H1 (cell line): ENCODE data around the gene USP1. TPM values are rescaled to one million over a fixed set of nuclear protein-coding genes. Genes with fewer than 3 reads are reported as not detected.

Source experiments
- CTCF ChIA-PET: fragments of 300-600 bp; sonication (Branson Sonifier 250); formaldehyde crosslinking; loops from one replicate; lab custom pipeline; 2021; ENCODE audit not compliant: partially characterized antibody; lab: Charles Lee
- POLR2A ChIA-PET: fragments of 300-600 bp; sonication (Branson Sonifier 250); formaldehyde crosslinking; loops from one replicate; lab custom pipeline; 2021; ENCODE audit warnings: inconsistent platforms; ENCODE audit not compliant: partially characterized antibody; lab: Charles Lee
- DNase-seq, 2 experiments: peaks; one replicate each; pipeline versions ENCODE4 v3.0.0 to v3.0.0-alpha.2; 2010 to 2022; ENCODE audit warnings: low spot score in 2 of 2, low read depth in 1 of 2, mixed read lengths in 1 of 2
- FAIRE-seq: peaks from 2 replicates; lab custom pipeline; 2011; peaks lifted over from hg19 to GRCh38; lab: Jason Lieb, UNC
- H2AFZ ChIP-seq: 2 replicates; pipeline ENCODE4 v1.8.1; 2012; ENCODE audit warnings: low read length, inconsistent platforms
- H2AK5ac ChIP-seq: 2 replicates; pipeline ENCODE4 v1.6.1; 2013; ENCODE audit warnings: low read depth, low read length
- H2BK120ac ChIP-seq: replicated peaks from 2 replicates; pipeline ENCODE3; 2013; ENCODE audit warnings: low read depth, low read length, inconsistent platforms
- H2BK12ac ChIP-seq: 2 replicates; pipeline ENCODE4 v1.6.1; 2013; ENCODE audit warnings: low read depth, low read length
- H2BK15ac ChIP-seq: 2 replicates; pipeline ENCODE4 v1.6.1; 2013; ENCODE audit warnings: low read length
- H2BK20ac ChIP-seq: 2 replicates; pipeline ENCODE4 v1.6.1; 2013; ENCODE audit warnings: low read length
- H2BK5ac ChIP-seq: 2 replicates; pipeline ENCODE4 v1.6.1; 2013; ENCODE audit warnings: low read depth, low read length
- H3K14ac ChIP-seq: 2 replicates; pipeline ENCODE4 v1.6.1; 2013; ENCODE audit warnings: inconsistent platforms; ENCODE audit not compliant: insufficient read length
- H3K18ac ChIP-seq: 2 replicates; pipeline ENCODE4 v1.6.1; 2013; ENCODE audit warnings: low read length; ENCODE audit errors: extremely low read depth
- H3K23ac ChIP-seq: 2 replicates; pipeline ENCODE4 v1.6.1; 2013; ENCODE audit warnings: inconsistent platforms; ENCODE audit not compliant: insufficient read length
- H3K23me2 ChIP-seq: 2 replicates; pipeline ENCODE4 v1.6.1; 2013; ENCODE audit warnings: low read depth, low read length
- H3K27ac ChIP-seq: 2 replicates; pipeline ENCODE4 v1.6.1; 2011; ENCODE audit warnings: low read depth, low read length, inconsistent platforms
- H3K27me3 ChIP-seq, 4 experiments: replicated peaks in 1 of 4; 1 replicate in 1 of 4; 2 replicates in 3 of 4; pipeline versions ENCODE4 v1.6.1 to v1.8.1; 2011 to 2013; ENCODE audit warnings: low read length in 3 of 4, mild to moderate bottlenecking in 3 of 4, inconsistent platforms in 2 of 4, mixed read lengths in 2 of 4, moderate library complexity in 1 of 4; ENCODE audit not compliant: control insufficient read depth in 3 of 4, insufficient read depth in 3 of 4; ENCODE audit errors: extremely low read depth in 1 of 4
- H3K36me3 ChIP-seq, 4 experiments: 2 replicates each; pipeline versions ENCODE4 v1.6.1 to v1.8.1; 2011 to 2013; ENCODE audit warnings: mild to moderate bottlenecking in 4 of 4, low read length in 3 of 4, moderate library complexity in 2 of 4, control low read depth in 1 of 4, inconsistent platforms in 1 of 4; ENCODE audit not compliant: insufficient read depth in 4 of 4, control insufficient read depth in 2 of 4
- H3K4ac ChIP-seq: replicated peaks from 2 replicates; pipeline ENCODE3; 2013; ENCODE audit warnings: low read length, low read depth, mixed read lengths, inconsistent platforms; ENCODE audit not compliant: insufficient read length
- H3K4me1 ChIP-seq, 4 experiments: replicated peaks in 1 of 4; 1 replicate in 1 of 4; 2 replicates in 3 of 4; pipeline versions ENCODE4 v1.6.1 to v1.8.1; 2011 to 2013; ENCODE audit warnings: low read length in 3 of 4, inconsistent platforms in 2 of 4, mixed read lengths in 1 of 4; ENCODE audit not compliant: insufficient read depth in 4 of 4, control insufficient read depth in 3 of 4
- H3K4me2 ChIP-seq, 2 experiments: 2 replicates each; pipeline versions ENCODE4 v1.6.1 to v1.8.1; 2011 to 2013; ENCODE audit warnings: low read depth in 2 of 2, low read length in 2 of 2, control low read depth in 1 of 2, inconsistent platforms in 1 of 2, mild to moderate bottlenecking in 1 of 2; ENCODE audit not compliant: insufficient read depth in 1 of 2
- H3K4me3 ChIP-seq, 4 experiments: fragments of 200-600, 300-600 bp in 1 of 4; sonication (generic), shearing (Covaris generic), sonication (Bioruptor Twin) in 1 of 4; 2 replicates each; pipeline versions ENCODE4 v1.5.1 to v1.8.1; 2011 to 2016; ENCODE audit warnings: low read length in 4 of 4, low read depth in 3 of 4, control low read depth in 2 of 4, inconsistent platforms in 2 of 4, mild to moderate bottlenecking in 2 of 4, mixed read lengths in 1 of 4, moderate library complexity in 1 of 4; ENCODE audit not compliant: insufficient read depth in 2 of 4; ENCODE audit errors: extremely low read depth in 1 of 4
- H3K56ac ChIP-seq: replicated peaks from 2 replicates; pipeline ENCODE3; 2013; ENCODE audit warnings: low read depth, mild to moderate bottlenecking, mixed read lengths, low read length, inconsistent platforms; ENCODE audit not compliant: insufficient read length
- H3K79me1 ChIP-seq: 2 replicates; pipeline ENCODE4 v1.6.1; 2013; ENCODE audit warnings: low read depth, low read length, control low read depth
- H3K79me2 ChIP-seq, 2 experiments: 2 replicates each; pipeline versions ENCODE4 v1.6.1 to v1.8.1; 2012 to 2013; ENCODE audit warnings: low read length in 2 of 2, mild to moderate bottlenecking in 2 of 2, inconsistent platforms in 1 of 2; ENCODE audit not compliant: insufficient read depth in 2 of 2, control insufficient read depth in 1 of 2
- H3K9ac ChIP-seq, 4 experiments: replicated peaks in 1 of 4; 1 replicate in 1 of 4; 2 replicates in 3 of 4; pipeline versions ENCODE4 v1.6.1 to v1.8.1; 2011 to 2013; ENCODE audit warnings: low read depth in 3 of 4, low read length in 3 of 4, control low read depth in 2 of 4, mild to moderate bottlenecking in 2 of 4, moderate library complexity in 2 of 4, inconsistent platforms in 1 of 4; ENCODE audit errors: extremely low read depth in 1 of 4
- H3K9me3 ChIP-seq, 2 experiments: 2 replicates each; pipeline versions ENCODE4 v1.6.1 to v1.8.1; 2012 to 2013; ENCODE audit warnings: mild to moderate bottlenecking in 2 of 2, moderate library complexity in 2 of 2, control low read depth in 1 of 2, inconsistent platforms in 1 of 2, low read depth in 1 of 2, low read length in 1 of 2, mixed read lengths in 1 of 2; ENCODE audit not compliant: insufficient read depth in 2 of 2
- H4K20me1 ChIP-seq, 2 experiments: replicated peaks in 1 of 2; 2 replicates each; pipeline versions ENCODE3 to v1.8.1; 2011 to 2013; ENCODE audit warnings: inconsistent platforms in 2 of 2, low read length in 2 of 2, mild to moderate bottlenecking in 1 of 2; ENCODE audit not compliant: insufficient read depth in 2 of 2, control insufficient read depth in 1 of 2
- H4K5ac ChIP-seq: 2 replicates; pipeline ENCODE4 v1.6.1; 2013; ENCODE audit warnings: low read length, low read depth, mixed read lengths, inconsistent platforms; ENCODE audit not compliant: insufficient read length
- H4K8ac ChIP-seq: 2 replicates; pipeline ENCODE4 v1.8.0; 2013; ENCODE audit warnings: mild to moderate bottlenecking, moderate library complexity, low read length, inconsistent platforms; ENCODE audit not compliant: insufficient read depth; ENCODE audit errors: extremely low read depth
- H4K91ac ChIP-seq: replicated peaks from 2 replicates; pipeline ENCODE3; 2013; ENCODE audit warnings: low read length, mixed read lengths, inconsistent platforms; ENCODE audit not compliant: insufficient read length
- CEBPB ChIP-seq: IDR thresholded peaks from 2 replicates; pipeline ENCODE4 v1.6.1; 2012; ENCODE audit warnings: low read depth, low read length
- CREB1 ChIP-seq: IDR thresholded peaks from 2 replicates; pipeline ENCODE4 v1.6.1; 2012; ENCODE audit warnings: inconsistent platforms
- CTBP2 ChIP-seq: IDR thresholded peaks from 2 replicates; pipeline ENCODE4 v1.7.0; 2011; ENCODE audit warnings: borderline replicate concordance, mild to moderate bottlenecking, moderate library complexity, mixed read lengths, low read length; ENCODE audit not compliant: insufficient read depth, insufficient read length
- HDAC2 ChIP-seq, 2 experiments: fragments of 300-600 bp in 1 of 2; sonication (generic) in 1 of 2; IDR thresholded peaks; 2 replicates each; pipeline ENCODE4 v1.6.1; 2011 to 2012; ENCODE audit warnings: low read depth in 2 of 2, low read length in 2 of 2, mild to moderate bottlenecking in 2 of 2, moderate library complexity in 2 of 2, borderline replicate concordance in 1 of 2, inconsistent platforms in 1 of 2
- SP1 ChIP-seq: IDR thresholded peaks from 2 replicates; pipeline ENCODE4 v1.6.1; 2011; ENCODE audit warnings: low read depth, low read length
- SP4 ChIP-seq: IDR thresholded peaks from 2 replicates; pipeline ENCODE4 v1.6.1; 2012; ENCODE audit warnings: low read length, inconsistent platforms
- SRF ChIP-seq: IDR thresholded peaks from 2 replicates; pipeline ENCODE4 v1.6.1; 2011; ENCODE audit warnings: mild to moderate bottlenecking, low read depth, low read length, moderate library complexity
- TEAD4 ChIP-seq: IDR thresholded peaks from 2 replicates; pipeline ENCODE4 v1.6.1; 2012; ENCODE audit warnings: low read depth, low read length, inconsistent platforms, mixed read lengths
- ZNF274 ChIP-seq: IDR thresholded peaks from 2 replicates; pipeline ENCODE4 v1.7.0; 2012; ENCODE audit warnings: low read length, borderline replicate concordance; ENCODE audit errors: extremely low read depth
- WGBS, 2 experiments: shearing (Covaris generic) in 1 of 2; methylation state at CpG; one replicate each; pipeline versions ENCODE4 v1.1.6 to v1.1.7; 2013 to 2015; ENCODE audit warnings: low lambda C conversion rate in 2 of 2, mixed read lengths in 2 of 2, inconsistent platforms in 1 of 2, low coverage in 1 of 2, missing lambda C conversion rate in 1 of 2; ENCODE audit not compliant: insufficient replicate concordance in 2 of 2, insufficient coverage in 1 of 2, insufficient read length in 1 of 2; ENCODE audit errors: extremely low coverage in 1 of 2, missing lambda C conversion rate in 1 of 2; 5-methylcytosine and 5-hydroxymethylcytosine counted together
- polyA plus RNA-seq, 7 experiments: library from polyadenylated mRNA; depleted of rRNA in 3 of 7; stranded (reverse) in 5 of 7; unstranded in 2 of 7; fragments of >200 nt in 5 of 7; fragments of 200-250 nt in 2 of 7; gene quantifications; 1 replicate in 5 of 7; 2 replicates in 1 of 7; 4 replicates in 1 of 7; pipeline versions ENCODE4 v1.2.1 to v1.2.3, GENCODE V29; 2011 to 2013; ENCODE audit warnings: missing spikeins in 2 of 7, mixed read lengths in 2 of 7
- total RNA-seq: library from RNA; stranded (reverse); fragmentation: NEBNext Ultra II Directional; extraction: Animal tissue kit (Norgen Biotek cat#: 25700); gene quantifications from 2 replicates; pipeline ENCODE4 v1.2.1, GENCODE V29; 2021
- TF ChIP-seq, protein P1 (sequence below): IDR thresholded peaks from 2 replicates; pipeline ENCODE4 v1.6.1; 2012; ENCODE audit warnings: inconsistent platforms

Gene USP1
- total and polyA plus RNA-seq, 2 of the 8 experiments (the other 6 are each of a cell fraction or from before 2014, with no cell fraction given): 9.1 to 49.6 TPM

DNA sequence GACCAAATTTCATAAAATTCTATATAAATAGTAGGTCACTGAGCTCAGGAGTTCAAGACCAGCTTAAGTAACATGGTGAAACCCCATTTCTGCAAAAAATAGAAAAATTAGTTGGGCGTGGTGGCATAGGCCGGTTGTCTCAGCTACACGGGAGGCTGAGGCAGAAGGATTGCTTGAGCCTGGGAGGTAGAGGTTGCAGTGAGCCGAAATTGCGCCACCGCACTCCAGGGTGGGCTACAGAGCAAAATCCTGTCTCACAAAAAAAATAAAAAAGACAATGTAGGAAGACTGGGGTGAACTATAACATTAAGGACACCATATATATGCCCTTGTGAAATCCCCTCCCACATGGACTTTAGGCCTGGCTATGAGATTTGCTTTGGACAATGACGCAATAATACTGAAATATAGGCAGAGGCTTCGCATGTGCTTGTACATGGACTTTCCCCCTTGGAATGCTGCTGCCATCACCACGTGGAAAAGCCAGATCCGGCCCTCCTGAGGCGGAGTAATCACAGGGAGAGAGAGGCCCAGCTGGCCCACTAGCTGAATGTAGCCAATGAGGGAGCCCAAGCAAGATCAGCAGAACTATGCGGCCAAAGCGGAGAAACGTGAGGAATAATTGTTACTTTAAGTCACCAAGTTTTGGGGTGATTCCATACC is 13.1 kb upstream of the USP1 start:
- H4K5ac ChIP-seq: no peak overlapping the region
- no peak overlapping the region for H3K18ac ChIP-seq
- peak; percentile 23; the same call in 1 of the 2 replicates for TF ChIP-seq TEAD4
- TF ChIP-seq SP1: no peak
- TF ChIP-seq CEBPB: 0 out of 2 replicates have a peak, but pooled peaks have one; percentile 40
- no peak for TF ChIP-seq CREB1
- no peak for TF ChIP-seq HDAC2 (IDR thresholded peaks at IDR 0.05; ENCODE audit: borderline replicate concordance in 1 of 2, low read depth in 2 of 2, low read length in 2 of 2)
- TF ChIP-seq, protein P1, sequence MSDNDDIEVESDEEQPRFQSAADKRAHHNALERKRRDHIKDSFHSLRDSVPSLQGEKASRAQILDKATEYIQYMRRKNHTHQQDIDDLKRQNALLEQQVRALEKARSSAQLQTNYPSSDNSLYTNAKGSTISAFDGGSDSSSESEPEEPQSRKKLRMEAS: peak; percentile 23; the same call in 1 of the 2 replicates
- no peak for TF ChIP-seq ZNF274
- no peak for TF ChIP-seq SP4
- TF ChIP-seq SRF: no peak
- TF ChIP-seq CTBP2: no peak
- no peaks in the 10 kb centered on the region for H3K27me3 ChIP-seq
- no peak overlapping the region for H2BK120ac ChIP-seq
- POLR2A ChIA-PET: interaction anchor here (1.0 to 1.6 kb wide), 3 partner anchors 8 to 12 kb away, joined by 3 to 5 read pairs (median 3); no protein-coding TSS in a partner anchor
- no peak overlapping the region for H4K8ac ChIP-seq
- no peaks in the 10 kb centered on the region for H4K20me1 ChIP-seq
- H3K56ac ChIP-seq: no peak overlapping the region
- no peak overlapping the region for H2BK20ac ChIP-seq
- no peak overlapping the region for H2BK15ac ChIP-seq
- no peak overlapping the region for H3K27ac ChIP-seq
- H3K4me2 ChIP-seq: no peak overlapping the region
- no peak overlapping the region for H3K9ac ChIP-seq
- no peaks in the 10 kb centered on the region for H3K36me3 ChIP-seq
- no peak overlapping the region for H2BK5ac ChIP-seq
- CTCF ChIA-PET: interaction anchor here (1.0 to 2.9 kb wide), 7 partner anchors 8 to 279 kb away, joined by 3 to 10 read pairs (median 3); no protein-coding TSS in a partner anchor
- no peak overlapping the region for H3K4ac ChIP-seq
- peak overlapping the region; percentile 32; the same call in 1 of the 2 replicates for H2AFZ ChIP-seq
- H3K79me2 ChIP-seq: no peaks in the 10 kb centered on the region
- H3K9me3 ChIP-seq: no peaks in the 10 kb centered on the region
- H3K4me1 ChIP-seq: peaks cover 0 to 3% (median 1%) of the 10 kb centered on the region in 4 experiments; a peak in 2 of 7 replicates
- no peak overlapping the region for H3K4me3 ChIP-seq
- H4K91ac ChIP-seq: no peak overlapping the region
- no peak overlapping the region for H2AK5ac ChIP-seq
- no peak for DNase-seq
- H3K23ac ChIP-seq: no peak overlapping the region
- no peak for FAIRE-seq
- H3K79me1 ChIP-seq: no peaks in the 10 kb centered on the region
- WGBS, 2 experiments: 91% methylated on average over 14 of the region's 14 CpGs; no CpG with 5 or more reads in 1 of the 2 experiments
- no peak overlapping the region for H2BK12ac ChIP-seq
- no peak overlapping the region for H3K14ac ChIP-seq
- H3K23me2 ChIP-seq: no peaks in the 10 kb centered on the region
